SK-N-SH treated with all-trans-retinoic acid at 6 μM for 48 hours (cell line): ENCODE data around the gene GSE1.

Experiments
- ATAC-seq: fragments of 200-7000 bp; cut with Tn5 transposase; 3 replicates; pipeline ENCODE4 v1.9.1; 2020; ENCODE audit warnings: mild to moderate bottlenecking, moderate library complexity
- ARNTL ChIP-seq: fragments of 450-650 bp; formaldehyde crosslinking; IDR thresholded peaks from 2 replicates; pipeline ENCODE4 v1.5.0; 2020; ENCODE audit warnings: low read depth, mild to moderate bottlenecking, moderate library complexity, borderline replicate concordance
- BACH2 ChIP-seq: fragments of 250-450 bp; sonication (Bioruptor Pico); IDR thresholded peaks from 2 replicates; pipeline ENCODE4 v1.9.0; 2021; ENCODE audit warnings: mild to moderate bottlenecking, borderline replicate concordance
- CSDC2 ChIP-seq: fragments of 250-450 bp; sonication (Bioruptor Pico); IDR thresholded peaks from 2 replicates; pipeline ENCODE4 v1.5.0; 2020; ENCODE audit warnings: mild to moderate bottlenecking, moderate library complexity
- ESRRG ChIP-seq: fragments of 250-450 bp; sonication (Bioruptor Pico); IDR thresholded peaks from 2 replicates; pipeline ENCODE4 v1.6.1; 2021; ENCODE audit warnings: mild to moderate bottlenecking
- GLIS3 ChIP-seq: fragments of 250-450 bp; sonication (Bioruptor Pico); IDR thresholded peaks from 2 replicates; pipeline ENCODE4 v1.5.0; 2020; ENCODE audit warnings: mild to moderate bottlenecking, moderate library complexity
- ISL1 ChIP-seq: fragments of 250-450 bp; sonication (Bioruptor Pico); IDR thresholded peaks from 2 replicates; pipeline ENCODE4 v2.1.2; 2022; ENCODE audit warnings: mild to moderate bottlenecking, moderate library complexity
- PPARA ChIP-seq: fragments of 250-450 bp; sonication (Bioruptor Pico); IDR thresholded peaks from 2 replicates; pipeline ENCODE4 v1.5.0; 2020; ENCODE audit warnings: mild to moderate bottlenecking, borderline replicate concordance
- RARB ChIP-seq: fragments of 250-450 bp; sonication (Bioruptor Pico); IDR thresholded peaks from 2 replicates; pipeline ENCODE4 v1.8.0; 2021; ENCODE audit warnings: mild to moderate bottlenecking, moderate library complexity
- SNAI2 ChIP-seq: fragments of 250-450 bp; sonication (Bioruptor Pico); IDR thresholded peaks from 2 replicates; pipeline ENCODE4 v1.5.0; 2020; ENCODE audit warnings: mild to moderate bottlenecking, moderate library complexity
- TCF4 ChIP-seq: fragments of 250-450 bp; sonication (Bioruptor Pico); IDR thresholded peaks from 2 replicates; pipeline ENCODE4 v1.8.0; 2021; ENCODE audit warnings: mild to moderate bottlenecking, moderate library complexity, borderline replicate concordance
- TOX ChIP-seq: fragments of 250-450 bp; sonication (Bioruptor Pico); IDR thresholded peaks from 2 replicates; pipeline ENCODE4 v1.8.0; 2021; ENCODE audit warnings: mild to moderate bottlenecking, moderate library complexity, borderline replicate concordance
- ZC3H10 ChIP-seq: fragments of 250-450 bp; sonication (Bioruptor Pico); IDR thresholded peaks from 2 replicates; pipeline ENCODE4 v1.5.1; 2021; ENCODE audit warnings: mild to moderate bottlenecking, moderate library complexity
- ZFP3 ChIP-seq: fragments of 250-450 bp; sonication (Bioruptor Pico); IDR thresholded peaks from 2 replicates; pipeline ENCODE4 v1.5.0; 2020; ENCODE audit warnings: mild to moderate bottlenecking, moderate library complexity
- ZFP30 ChIP-seq: fragments of 450-650 bp; formaldehyde crosslinking; IDR thresholded peaks from 2 replicates; pipeline ENCODE4 v1.5.0; 2022; ENCODE audit warnings: mild to moderate bottlenecking, moderate library complexity
- ZNF565 ChIP-seq: fragments of 450-650 bp; formaldehyde crosslinking; conservative IDR thresholded peaks from 2 replicates; pipeline ENCODE4 v1.5.0; 2020; ENCODE audit warnings: low read depth, mild to moderate bottlenecking, moderate library complexity
- ZNF70 ChIP-seq: fragments of 450-650 bp; formaldehyde crosslinking; IDR thresholded peaks from 2 replicates; pipeline ENCODE4 v1.5.0; 2020; ENCODE audit warnings: mild to moderate bottlenecking, moderate library complexity
- TF ChIP-seq, protein P1 (sequence below): fragments of 250-450 bp; sonication (Bioruptor Pico); IDR thresholded peaks from 2 replicates; pipeline ENCODE4 v1.8.0; 2020; ENCODE audit warnings: mild to moderate bottlenecking, moderate library complexity, borderline replicate concordance
- TF ChIP-seq, protein P2 (sequence below): fragments of 250-450 bp; sonication (Bioruptor Pico); IDR thresholded peaks from 2 replicates; pipeline ENCODE4 v1.5.1; 2020; ENCODE audit warnings: low read depth, mild to moderate bottlenecking, moderate library complexity
- TF ChIP-seq, protein P3 (sequence below): fragments of 250-450 bp; sonication (Bioruptor Pico); IDR thresholded peaks from 2 replicates; pipeline ENCODE4 v1.8.0; 2021; ENCODE audit warnings: low read depth, mild to moderate bottlenecking, moderate library complexity, borderline replicate concordance

Gene GSE1

GRCh38 chr16:85570213-85570734 lies 42.8 kb upstream of the GSE1 start:
- ATAC-seq, result no peak
- TF ChIP-seq, protein P1, sequence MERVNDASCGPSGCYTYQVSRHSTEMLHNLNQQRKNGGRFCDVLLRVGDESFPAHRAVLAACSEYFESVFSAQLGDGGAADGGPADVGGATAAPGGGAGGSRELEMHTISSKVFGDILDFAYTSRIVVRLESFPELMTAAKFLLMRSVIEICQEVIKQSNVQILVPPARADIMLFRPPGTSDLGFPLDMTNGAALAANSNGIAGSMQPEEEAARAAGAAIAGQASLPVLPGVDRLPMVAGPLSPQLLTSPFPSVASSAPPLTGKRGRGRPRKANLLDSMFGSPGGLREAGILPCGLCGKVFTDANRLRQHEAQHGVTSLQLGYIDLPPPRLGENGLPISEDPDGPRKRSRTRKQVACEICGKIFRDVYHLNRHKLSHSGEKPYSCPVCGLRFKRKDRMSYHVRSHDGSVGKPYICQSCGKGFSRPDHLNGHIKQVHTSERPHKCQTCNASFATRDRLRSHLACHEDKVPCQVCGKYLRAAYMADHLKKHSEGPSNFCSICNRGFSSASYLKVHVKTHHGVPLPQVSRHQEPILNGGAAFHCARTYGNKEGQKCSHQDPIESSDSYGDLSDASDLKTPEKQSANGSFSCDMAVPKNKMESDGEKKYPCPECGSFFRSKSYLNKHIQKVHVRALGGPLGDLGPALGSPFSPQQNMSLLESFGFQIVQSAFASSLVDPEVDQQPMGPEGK (CRISPR knock-in tag), result no peak
- no peak for TF ChIP-seq ZFP30 (CRISPR knock-in tag)
- TF ChIP-seq PPARA (CRISPR knock-in tag), result no peak
- no peak for TF ChIP-seq ZFP3 (CRISPR knock-in tag)
- no peak for TF ChIP-seq BACH2 (CRISPR knock-in tag)
- TF ChIP-seq TCF4 (CRISPR knock-in tag), result no peak
- TF ChIP-seq ARNTL (CRISPR knock-in tag), result no peak
- no peak for TF ChIP-seq ISL1 (CRISPR knock-in tag)
- TF ChIP-seq TOX (CRISPR knock-in tag), result no peak
- no peak for TF ChIP-seq CSDC2 (CRISPR knock-in tag)
- no peak for TF ChIP-seq ZNF70

GRCh38 chr16:85570735-85571562 lies 42.2 kb upstream of the GSE1 start:
- ATAC-seq, result no peak

GRCh38 chr16:85571563-85571812 lies 41.6 kb upstream of the GSE1 start:
- TF ChIP-seq ZNF565 (CRISPR knock-in tag), result no peak
- TF ChIP-seq ISL1 (CRISPR knock-in tag), result no peak
- no peak for TF ChIP-seq CSDC2 (CRISPR knock-in tag)
- no peak for TF ChIP-seq ZNF70
- TF ChIP-seq SNAI2 (CRISPR knock-in tag), result no peak
- no peak for TF ChIP-seq PPARA (CRISPR knock-in tag)
- TF ChIP-seq, protein P1 (CRISPR knock-in tag), result no peak
- TF ChIP-seq, protein P2, sequence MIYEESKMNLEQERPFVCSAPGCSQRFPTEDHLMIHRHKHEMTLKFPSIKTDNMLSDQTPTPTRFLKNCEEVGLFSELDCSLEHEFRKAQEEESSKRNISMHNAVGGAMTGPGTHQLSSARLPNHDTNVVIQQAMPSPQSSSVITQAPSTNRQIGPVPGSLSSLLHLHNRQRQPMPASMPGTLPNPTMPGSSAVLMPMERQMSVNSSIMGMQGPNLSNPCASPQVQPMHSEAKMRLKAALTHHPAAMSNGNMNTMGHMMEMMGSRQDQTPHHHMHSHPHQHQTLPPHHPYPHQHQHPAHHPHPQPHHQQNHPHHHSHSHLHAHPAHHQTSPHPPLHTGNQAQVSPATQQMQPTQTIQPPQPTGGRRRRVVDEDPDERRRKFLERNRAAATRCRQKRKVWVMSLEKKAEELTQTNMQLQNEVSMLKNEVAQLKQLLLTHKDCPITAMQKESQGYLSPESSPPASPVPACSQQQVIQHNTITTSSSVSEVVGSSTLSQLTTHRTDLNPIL (CRISPR knock-in tag), result no peak
- TF ChIP-seq BACH2 (CRISPR knock-in tag), result no peak
- no peak for TF ChIP-seq ZFP3 (CRISPR knock-in tag)
- no peak for TF ChIP-seq ZC3H10 (CRISPR knock-in tag)
- no peak for TF ChIP-seq GLIS3 (CRISPR knock-in tag)
- no peak for TF ChIP-seq RARB
- TF ChIP-seq ARNTL (CRISPR knock-in tag), result no peak
- TF ChIP-seq, protein P3, sequence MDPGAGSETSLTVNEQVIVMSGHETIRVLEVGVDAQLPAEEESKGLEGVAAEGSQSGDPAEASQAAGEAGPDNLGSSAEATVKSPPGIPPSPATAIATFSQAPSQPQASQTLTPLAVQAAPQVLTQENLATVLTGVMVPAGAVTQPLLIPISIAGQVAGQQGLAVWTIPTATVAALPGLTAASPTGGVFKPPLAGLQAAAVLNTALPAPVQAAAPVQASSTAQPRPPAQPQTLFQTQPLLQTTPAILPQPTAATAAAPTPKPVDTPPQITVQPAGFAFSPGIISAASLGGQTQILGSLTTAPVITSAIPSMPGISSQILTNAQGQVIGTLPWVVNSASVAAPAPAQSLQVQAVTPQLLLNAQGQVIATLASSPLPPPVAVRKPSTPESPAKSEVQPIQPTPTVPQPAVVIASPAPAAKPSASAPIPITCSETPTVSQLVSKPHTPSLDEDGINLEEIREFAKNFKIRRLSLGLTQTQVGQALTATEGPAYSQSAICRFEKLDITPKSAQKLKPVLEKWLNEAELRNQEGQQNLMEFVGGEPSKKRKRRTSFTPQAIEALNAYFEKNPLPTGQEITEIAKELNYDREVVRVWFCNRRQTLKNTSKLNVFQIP (CRISPR knock-in tag), result no peak
- no peak for TF ChIP-seq TCF4 (CRISPR knock-in tag)
- no peak for TF ChIP-seq ZFP30 (CRISPR knock-in tag)
- ATAC-seq, result no peak

More at GRCh38 chr16:85570735-85571562, 42.2 kb upstream of the GSE1 start:
- TF ChIP-seq, protein P2 (CRISPR knock-in tag), result no peak
- TF ChIP-seq ZC3H10 (CRISPR knock-in tag) (no peak), ESRRG (no peak), TOX (CRISPR knock-in tag) (no peak), RARB (no peak), PPARA (CRISPR knock-in tag) (no peak)
